Dedifferentiated amniotic fluid mesenchymal stem cell (primary cell): Measurements from ENCODE around the gene TTLL5.
A peak's percentile ranks its signal among the peaks of the same experiment; 100 is the strongest.

ENCODE experiments used
- DNase-seq: peaks from one replicate; pipeline ENCODE4 v3.0.0-alpha.2; 2016; ENCODE audit errors: extremely low spot score

Gene TTLL5, protein sequence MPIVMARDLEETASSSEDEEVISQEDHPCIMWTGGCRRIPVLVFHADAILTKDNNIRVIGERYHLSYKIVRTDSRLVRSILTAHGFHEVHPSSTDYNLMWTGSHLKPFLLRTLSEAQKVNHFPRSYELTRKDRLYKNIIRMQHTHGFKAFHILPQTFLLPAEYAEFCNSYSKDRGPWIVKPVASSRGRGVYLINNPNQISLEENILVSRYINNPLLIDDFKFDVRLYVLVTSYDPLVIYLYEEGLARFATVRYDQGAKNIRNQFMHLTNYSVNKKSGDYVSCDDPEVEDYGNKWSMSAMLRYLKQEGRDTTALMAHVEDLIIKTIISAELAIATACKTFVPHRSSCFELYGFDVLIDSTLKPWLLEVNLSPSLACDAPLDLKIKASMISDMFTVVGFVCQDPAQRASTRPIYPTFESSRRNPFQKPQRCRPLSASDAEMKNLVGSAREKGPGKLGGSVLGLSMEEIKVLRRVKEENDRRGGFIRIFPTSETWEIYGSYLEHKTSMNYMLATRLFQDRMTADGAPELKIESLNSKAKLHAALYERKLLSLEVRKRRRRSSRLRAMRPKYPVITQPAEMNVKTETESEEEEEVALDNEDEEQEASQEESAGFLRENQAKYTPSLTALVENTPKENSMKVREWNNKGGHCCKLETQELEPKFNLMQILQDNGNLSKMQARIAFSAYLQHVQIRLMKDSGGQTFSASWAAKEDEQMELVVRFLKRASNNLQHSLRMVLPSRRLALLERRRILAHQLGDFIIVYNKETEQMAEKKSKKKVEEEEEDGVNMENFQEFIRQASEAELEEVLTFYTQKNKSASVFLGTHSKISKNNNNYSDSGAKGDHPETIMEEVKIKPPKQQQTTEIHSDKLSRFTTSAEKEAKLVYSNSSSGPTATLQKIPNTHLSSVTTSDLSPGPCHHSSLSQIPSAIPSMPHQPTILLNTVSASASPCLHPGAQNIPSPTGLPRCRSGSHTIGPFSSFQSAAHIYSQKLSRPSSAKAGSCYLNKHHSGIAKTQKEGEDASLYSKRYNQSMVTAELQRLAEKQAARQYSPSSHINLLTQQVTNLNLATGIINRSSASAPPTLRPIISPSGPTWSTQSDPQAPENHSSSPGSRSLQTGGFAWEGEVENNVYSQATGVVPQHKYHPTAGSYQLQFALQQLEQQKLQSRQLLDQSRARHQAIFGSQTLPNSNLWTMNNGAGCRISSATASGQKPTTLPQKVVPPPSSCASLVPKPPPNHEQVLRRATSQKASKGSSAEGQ (N-terminal part only)

DNA sequence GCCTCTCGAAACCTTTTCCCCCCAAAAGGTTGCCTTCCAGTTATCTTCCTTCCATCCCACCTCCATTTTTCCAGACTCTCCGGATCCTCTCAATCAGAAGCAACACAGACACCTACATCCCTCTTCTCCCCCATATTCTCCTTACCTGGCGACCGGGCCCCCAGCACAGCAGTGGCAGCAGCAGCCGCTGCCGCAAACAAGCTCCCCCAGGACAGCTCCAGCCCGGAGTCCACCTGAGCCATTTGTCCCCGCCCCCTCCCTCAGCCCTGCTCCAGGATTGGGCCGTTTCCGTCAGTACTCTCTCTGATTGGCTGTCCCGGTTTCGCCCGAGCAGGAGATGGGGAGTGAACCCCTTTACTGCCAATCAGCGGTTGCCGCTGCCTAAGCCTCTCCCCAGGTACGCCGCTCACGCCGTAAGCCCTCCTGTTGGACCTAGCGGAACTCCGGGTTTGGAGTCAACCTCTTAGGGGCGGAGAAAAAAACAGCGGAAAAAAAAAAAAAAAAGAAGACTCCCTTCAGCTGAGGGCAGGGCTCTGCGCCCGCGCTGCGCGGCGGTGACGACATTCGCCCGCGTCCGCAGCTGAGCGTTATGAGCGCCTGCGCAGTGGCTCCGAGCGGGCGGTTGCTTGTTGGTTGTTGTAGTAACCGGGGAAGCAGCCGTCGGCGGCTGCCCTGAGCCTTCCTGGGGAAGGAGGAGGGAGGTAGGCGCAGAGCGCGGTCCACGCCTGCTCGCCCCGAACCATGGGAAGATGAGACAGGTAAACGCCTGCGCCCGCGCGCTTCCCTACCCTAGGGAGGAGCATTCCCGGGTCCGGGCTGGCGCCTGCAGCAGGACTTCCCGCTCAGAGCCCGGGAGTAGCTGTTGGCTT is at the start of gene TTLL5, which contains the start of gene ERG28:
Gene TTLL5 (plus strand): TSS at position 617 of the 869 bp plus-strand sequence. CDS start 1,904 bp downstream, outside the sequence.
Gene ERG28 (minus strand): TSS at position 247 of the 869 bp plus-strand sequence. CDS start 3,374 bp downstream, outside the sequence.
- peak; percentile 92 for DNase-seq

DNA sequence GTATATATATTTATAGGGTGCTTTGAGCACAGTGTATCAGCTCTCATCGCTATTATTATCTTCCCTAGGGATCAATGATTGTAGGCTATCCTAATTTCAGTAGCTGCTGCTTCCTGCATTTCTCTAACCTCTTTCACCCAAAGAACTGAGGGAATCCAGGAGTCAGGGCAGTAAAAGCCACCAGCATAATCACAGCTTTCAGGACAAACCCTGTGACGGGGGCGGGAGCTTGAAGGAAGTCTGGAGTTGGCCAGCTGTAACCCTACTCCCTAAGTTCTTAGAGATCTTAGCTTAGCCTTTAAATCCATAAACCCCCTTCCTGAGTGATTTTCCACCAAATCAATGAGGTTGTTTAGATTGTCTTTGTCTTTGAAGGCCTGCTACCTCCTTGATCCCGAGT is 48.9 kb upstream of the TTLL5 start:
- no peak for DNase-seq

DNA sequence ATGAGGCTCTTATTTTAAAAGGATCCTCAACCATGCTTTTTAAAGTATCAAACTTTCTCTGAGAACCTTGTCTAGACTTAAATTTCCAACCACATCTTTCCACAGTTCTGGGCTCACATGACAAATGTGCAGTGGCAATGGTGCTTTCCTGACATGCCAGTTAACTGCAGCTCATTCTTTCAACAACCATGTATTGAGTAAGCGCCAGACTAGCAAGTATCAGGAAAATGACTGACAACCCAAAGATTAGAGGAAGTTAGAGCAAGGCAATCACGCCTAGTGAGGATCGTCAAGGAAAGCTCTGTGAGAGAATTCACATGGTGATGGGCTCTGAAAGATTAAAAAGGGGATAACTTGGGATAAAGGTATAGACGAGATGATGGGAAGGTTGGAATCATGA is 46.9 kb upstream of the TTLL5 start:
- DNase-seq = no peak

DNA sequence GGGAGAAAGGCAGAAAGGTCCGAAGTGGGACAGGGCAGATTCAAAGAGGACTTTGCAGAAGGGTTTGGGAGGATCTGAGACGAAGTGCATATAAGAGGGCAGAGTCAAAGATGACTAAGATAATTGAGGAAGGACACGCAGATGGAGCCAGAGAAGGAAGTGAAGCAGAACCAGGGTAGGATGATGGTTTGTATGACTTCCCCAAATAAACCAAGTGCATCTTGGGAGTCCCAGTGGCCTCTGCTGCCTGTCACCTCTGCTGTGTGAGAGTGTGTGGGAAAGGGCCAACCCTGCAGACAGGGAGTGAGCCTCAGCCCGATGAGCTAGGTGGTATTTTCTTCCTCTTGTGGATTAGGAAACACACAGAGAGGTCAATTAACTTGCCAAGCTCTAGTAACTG is 45.8 kb upstream of the TTLL5 start:
- DNase-seq = no peak

DNA sequence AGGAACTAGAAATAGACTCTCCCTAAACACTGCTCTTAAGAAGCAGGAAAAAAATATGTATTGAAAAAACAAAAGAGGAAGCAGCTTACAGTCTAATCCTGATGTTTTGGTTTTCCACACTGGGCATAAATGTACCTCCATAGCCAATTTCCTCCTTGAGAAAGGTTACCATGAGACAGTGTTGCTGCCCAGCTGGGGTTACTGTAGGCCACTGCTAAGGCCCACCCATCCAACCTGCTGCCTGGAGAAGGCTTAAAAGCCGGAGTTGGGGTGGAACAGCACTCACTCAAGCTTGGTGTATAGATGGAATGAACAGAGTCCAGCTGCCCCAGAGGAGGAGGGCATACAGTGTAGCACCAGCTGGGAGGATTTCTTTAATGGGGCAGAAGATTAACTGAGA is 41.5 kb upstream of the TTLL5 start:
- no peak for DNase-seq

DNA sequence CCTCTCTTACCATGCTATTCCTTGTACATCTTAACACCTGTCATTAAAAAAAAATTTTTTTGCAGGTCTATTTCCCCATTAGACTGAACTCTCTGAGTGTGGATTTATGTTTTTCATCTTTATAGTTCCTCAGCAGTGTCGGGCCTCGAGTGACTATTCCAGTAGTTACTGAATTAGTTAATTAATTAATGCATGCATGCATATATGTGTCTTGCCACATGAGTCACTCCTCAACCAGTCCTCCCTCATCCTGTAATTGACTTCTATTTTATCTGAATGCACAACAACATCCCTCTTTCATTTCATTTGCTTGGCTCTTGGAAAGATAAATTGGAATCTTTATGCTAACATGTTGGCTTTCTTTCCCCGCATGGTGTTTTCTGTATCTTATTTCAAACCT is 36.0 kb upstream of the TTLL5 start:
- DNase-seq = no peak

DNA sequence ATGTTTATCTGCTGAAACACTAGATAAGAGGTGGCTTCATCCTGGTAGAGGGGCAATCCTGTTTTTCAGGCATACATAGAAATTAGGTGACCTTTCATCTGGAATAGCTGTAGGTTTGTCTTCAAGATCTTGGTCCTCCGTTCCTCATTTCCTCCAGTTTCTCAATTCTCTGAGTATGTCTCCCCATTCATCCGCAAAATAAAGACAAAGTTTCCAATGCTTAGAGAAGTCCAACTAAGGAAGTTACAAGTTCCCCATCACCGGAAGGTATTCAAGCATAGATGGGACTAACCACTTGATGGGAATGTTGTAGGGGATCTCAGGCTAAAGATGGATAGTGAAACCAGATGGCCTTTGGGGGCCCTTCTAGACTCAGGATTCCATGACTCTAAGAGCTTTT is 34.6 kb upstream of the TTLL5 start:
- no peak for DNase-seq

DNA sequence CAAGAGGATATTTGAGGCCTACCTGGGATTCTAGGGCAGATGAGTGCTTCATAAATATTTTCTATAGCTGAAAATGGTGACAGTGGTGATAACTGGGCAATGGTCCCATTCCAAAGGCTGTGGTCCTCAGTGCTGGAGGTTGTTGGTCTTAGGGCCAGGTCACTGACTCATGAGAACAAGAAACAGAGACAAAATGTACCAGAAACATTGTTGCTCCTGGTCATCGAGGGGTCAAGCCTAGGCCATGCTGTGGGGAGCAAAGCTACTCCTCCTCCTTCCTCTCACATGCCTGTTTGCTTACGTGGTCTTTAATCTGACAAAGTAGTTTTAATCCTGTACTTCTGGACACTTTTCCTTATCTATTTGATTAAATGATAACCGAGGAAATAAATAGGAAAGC is 34.2 kb upstream of the TTLL5 start:
- no peak for DNase-seq

DNA sequence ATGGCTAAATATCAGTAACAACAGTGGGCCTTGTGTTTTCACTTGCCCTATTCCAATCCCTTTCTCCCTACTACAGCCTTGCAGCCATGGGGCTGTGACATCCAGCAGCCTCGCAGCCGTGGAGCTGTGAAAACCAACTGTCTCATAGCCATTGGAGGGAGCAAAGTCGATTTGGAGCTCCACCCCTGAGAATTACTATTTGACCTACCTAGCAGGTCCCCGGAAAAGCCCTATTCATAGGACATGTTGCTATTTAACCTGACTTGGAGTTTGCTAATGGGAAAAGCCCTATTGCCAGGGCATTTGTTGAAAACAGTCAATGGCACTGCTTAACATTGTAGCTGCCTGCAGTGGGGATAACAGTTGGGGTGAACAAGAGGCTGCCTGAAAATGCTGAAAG is 33.6 kb upstream of the TTLL5 start:
- no peak for DNase-seq

DNA sequence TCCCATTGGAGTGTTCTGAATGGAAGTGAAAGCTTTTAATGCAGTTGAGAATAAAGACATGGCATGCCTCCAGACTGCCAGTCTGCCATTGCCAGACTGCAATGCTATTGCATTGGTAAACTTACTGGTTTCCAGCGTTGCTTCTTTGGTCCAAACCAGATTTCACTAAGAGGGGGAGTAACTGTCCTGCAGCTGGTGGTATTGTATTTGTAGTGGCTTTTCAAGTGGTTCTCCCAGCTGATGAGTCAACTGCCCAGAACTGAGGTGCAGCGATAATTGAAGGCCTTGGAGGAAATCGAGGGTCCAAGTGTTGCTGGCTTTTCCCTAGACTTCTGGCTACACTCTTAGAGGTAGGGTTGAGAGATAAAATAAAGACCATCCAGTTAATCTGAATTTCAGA is 32.2 kb upstream of the TTLL5 start:
- DNase-seq = no peak

DNA sequence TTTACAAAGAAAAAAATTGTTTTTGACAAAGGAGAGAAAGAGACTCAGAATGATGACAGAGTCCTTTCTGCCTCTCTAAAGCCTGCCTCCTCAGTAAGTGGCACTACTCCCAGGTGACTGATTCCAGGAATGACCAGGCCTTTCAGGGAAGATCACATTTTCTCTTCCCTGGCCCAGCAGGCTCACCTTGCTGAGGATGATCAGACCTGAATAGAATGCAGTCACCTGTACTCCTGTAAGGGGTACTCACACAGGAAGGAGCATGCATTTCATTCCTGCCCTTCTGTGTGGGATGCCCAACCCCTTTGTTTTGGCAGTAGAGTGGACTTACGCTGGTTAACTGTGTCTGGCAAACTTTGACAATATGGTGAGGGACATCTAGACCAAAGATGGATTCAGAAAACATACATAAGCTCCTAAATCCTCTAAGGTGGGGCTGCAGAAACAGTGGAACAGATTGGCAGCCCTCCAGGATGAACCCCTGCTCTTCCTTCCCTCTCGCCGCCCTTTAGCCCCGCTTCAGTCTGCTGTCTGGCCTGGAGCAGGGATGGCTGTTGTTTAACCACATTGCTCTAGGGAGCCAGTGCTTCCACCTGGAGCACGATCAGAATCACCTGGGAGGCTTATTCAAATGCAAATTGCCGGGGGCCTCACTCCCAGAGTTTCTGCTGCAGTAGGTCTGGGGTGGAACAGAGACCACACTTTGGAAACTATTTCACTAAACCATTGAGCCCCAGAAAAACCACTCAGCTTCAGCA is 30.2 kb upstream of the TTLL5 start:
- DNase-seq = no peak

DNA sequence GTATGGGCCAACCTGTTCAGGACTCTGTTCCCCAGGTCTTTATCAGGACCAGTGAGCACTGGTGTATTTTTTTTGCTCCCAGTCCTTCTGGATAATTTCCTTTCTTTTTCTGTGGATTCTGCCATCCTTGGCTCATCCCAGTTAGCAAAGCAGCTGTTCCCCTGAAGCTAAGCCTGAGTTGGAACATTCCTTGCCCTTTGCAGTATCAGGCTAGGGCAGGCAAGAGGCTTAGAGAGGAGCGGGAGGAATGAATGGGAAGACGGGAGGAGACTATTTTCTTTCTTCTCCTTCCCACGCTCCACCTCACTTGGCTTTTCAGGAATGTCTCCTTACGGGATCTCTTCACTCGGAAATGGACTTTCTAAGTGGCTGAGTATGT is 29.6 kb upstream of the TTLL5 start:
- DNase-seq = peak; percentile 43

DNA sequence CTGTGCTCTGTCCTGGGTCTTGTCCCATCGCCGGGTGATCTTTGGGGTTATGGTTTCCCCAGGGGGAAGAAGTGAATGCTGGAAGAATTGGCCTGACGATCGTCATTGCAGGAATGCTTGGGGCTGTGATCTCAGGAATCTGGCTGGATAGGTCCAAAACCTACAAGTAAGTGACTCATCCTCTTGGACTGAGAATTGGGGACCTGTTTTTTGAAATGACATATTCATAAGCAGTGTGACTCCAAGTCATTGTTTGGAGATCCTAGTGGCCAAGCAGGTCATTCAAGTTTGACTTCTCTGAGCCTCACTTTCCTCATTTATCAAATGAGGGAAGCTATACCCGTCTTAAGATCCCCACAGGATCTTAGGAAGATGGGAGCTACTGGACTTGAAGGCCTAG is 26.2 kb upstream of the TTLL5 start:
- no peak for DNase-seq

DNA sequence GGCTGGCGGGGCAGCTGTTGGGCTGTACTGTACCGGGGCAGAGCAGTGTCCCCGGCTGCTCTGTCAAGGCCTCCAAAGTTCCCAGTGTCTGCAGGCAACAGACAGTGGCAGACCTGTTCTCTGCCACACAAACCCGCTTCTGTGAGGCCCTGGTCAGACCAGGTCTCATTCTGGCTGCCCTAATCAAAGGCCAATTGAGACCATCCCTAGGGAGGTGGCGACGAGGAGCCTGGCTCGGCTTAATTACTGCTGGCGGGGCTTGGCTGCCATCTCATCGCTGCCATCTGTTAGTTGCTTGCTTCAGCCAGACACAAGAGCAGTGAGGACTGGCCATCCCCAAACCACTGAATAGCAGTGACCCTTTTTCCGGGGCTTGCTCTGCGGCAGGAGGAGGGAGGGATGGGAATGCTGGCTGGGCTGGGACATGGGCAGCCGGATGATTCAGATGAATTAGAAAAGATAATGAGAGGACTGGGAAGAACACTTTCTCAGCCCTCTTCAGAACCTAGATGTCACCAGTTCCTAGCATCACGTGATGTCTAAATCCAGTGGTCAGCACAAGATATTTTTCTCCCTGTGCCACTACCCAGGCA is 24.9 kb upstream of the TTLL5 start:
- DNase-seq = peak; percentile 22

DNA sequence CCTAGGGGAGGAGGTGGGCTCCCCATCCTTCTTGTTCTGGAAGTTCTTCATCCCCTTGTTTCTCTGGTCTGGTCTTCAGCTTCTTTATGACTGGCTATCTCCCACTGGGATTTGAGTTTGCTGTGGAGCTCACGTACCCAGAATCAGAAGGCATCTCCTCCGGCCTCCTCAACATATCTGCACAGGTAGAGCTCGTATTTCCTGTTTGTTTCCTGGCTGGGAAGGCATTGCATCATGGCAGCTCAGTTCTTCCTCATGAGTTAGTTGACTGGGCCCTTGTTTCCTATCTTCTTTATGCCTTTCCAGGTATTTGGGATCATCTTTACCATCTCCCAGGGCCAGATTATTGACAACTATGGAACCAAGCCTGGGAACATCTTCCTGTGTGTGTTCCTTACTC is 20.2 kb upstream of the TTLL5 start:
- DNase-seq = no peak

DNA sequence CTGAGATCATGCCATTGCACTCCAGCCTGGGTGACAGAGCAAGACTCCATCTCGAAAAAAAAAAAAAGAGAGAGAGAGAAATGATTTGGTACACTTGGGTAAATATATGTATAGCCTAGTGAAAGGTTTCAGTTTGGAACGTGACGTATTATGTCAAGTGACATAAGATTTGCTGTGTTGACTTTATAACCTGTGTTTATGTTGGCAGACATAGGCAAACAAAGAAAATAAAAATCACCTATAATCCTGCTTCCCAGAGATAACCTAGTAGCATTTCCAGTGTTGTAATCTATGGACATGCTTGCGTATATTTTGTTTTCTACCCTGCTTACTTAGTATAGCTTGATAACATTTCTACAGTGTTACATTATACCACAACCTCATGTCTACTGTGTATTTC is 17.1 kb upstream of the TTLL5 start:
- DNase-seq = no peak

DNA sequence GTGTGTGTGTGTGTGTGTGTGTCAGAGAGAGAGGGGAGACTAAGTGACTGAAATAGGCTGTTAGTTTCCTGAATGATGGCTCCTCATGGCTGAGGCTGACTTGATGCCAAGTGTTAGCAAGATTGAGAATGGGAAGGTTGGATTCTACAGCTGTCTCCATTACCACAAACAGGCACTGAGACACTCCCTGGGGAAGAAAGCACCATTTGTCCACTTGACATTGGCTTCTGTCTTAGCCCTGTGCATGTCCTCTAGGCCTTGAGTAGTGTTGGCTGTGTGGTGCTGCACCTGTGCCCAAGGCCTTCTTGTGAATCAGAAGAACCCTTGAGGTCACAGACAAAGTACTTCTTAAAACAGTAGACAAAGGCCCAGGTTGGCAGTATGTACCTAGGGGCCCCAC is 16.0 kb upstream of the TTLL5 start:
- no peak for DNase-seq

DNA sequence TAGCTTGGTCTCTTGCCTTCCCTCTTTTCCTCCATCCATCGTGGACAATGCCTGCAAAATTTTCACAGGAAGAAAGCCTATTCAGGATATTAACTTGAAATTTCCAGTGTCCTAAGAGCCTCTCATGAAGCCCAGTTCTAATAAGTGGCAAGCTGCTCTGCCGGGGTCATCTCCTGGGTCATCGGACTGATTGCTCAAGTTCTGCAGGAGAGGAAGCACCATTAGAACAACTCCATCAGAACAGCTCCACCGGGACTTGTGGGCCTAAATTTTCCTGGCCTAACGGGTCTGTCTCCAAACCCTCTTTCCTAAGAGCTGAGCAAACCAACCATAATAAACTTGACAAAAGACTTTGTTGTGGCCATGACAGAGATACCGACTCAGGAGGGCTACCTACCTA is 14.3 kb upstream of the TTLL5 start:
- no peak for DNase-seq

DNA sequence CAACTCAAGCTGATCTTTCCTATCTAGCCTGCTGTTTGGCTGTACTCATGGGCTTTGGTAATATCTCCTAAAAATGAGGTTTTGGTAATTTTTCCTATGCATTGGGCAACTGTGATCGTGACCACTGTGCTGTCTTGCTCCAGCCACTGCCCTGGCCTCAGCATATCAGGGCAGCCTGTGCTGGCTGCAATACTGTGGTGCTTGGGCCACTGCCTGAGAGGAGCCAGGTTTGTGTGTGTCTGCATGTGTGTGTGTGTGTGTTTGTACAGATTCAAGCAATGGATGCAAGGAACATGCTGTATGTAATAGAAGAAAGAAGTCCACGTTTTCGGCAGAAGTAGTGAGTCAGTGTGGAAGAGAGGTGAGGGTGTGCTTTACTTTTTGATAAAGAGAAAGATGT is 13.4 kb upstream of the TTLL5 start:
- no peak for DNase-seq
